ENCODE measurements around the gene CMBL.

GRCh38 chr5:10262995-10263394 lies 44.7 kb downstream of the CMBL start:
- TF ChIP-seq CTCF (conservative IDR thresholded peaks at IDR 0.05; ENCODE audit: low read length) (no peak), EZH2phosphoT487 (IDR thresholded peaks at IDR 0.05; ENCODE audit: borderline replicate concordance) (no peak)
